Fibroblast of lung (primary cell): ENCODE results near the gene CA6. TPM values are rescaled to one million over a fixed set of nuclear protein-coding genes. Genes with fewer than 3 reads are reported as not detected.
A peak's percentile ranks its signal among the peaks of the same experiment; 100 is the strongest.

Experiments
- DNase-seq, 2 donors: peaks; one replicate each; pipeline versions ENCODE4 v3.0.0 to v3.0.0-alpha.2; 2010; ENCODE audit warnings: low read depth in 2 of 2
- H2AFZ ChIP-seq: 2 replicates; pipeline ENCODE4 v1.5.1; 2012; ENCODE audit warnings: low read length, control low read depth, inconsistent platforms
- H3K27ac ChIP-seq: 2 replicates; pipeline ENCODE4 v1.5.1; 2011; ENCODE audit warnings: low read length, control low read depth; ENCODE audit not compliant: insufficient read depth
- H3K27me3 ChIP-seq: 2 replicates; pipeline ENCODE4 v1.5.1; 2011; ENCODE audit warnings: mild to moderate bottlenecking, low read length; ENCODE audit not compliant: control insufficient read depth, insufficient read depth
- H3K36me3 ChIP-seq: 2 replicates; pipeline ENCODE4 v1.5.1; 2011; ENCODE audit warnings: low read length; ENCODE audit not compliant: control insufficient read depth, insufficient read depth
- H3K4me1 ChIP-seq: 2 replicates; pipeline ENCODE4 v1.5.1; 2011; ENCODE audit warnings: low read length; ENCODE audit not compliant: control insufficient read depth, insufficient read depth; ENCODE audit errors: extremely low read depth
- H3K4me2 ChIP-seq: 2 replicates; pipeline ENCODE4 v1.5.1; 2011; ENCODE audit warnings: low read length, control low read depth; ENCODE audit not compliant: insufficient read depth; ENCODE audit errors: extremely low read depth
- H3K4me3 ChIP-seq, 4 experiments: fragments of 200-600 bp in 1 of 4; sonication (generic) in 1 of 4; replicated peaks in 1 of 4; 2 replicates each; pipeline ENCODE4 v1.5.1; 2011 to 2016; ENCODE audit warnings: low read length in 4 of 4, low read depth in 3 of 4, mild to moderate bottlenecking in 3 of 4, control low read depth in 2 of 4, inconsistent platforms in 1 of 4, mixed read lengths in 1 of 4; ENCODE audit not compliant: insufficient read depth in 1 of 4; ENCODE audit errors: control extremely low read depth in 1 of 4
- H3K79me2 ChIP-seq: 2 replicates; pipeline ENCODE4 v1.5.1; 2012; ENCODE audit warnings: mild to moderate bottlenecking, low read length, inconsistent platforms; ENCODE audit not compliant: control insufficient read depth, insufficient read depth
- H3K9ac ChIP-seq: 2 replicates; pipeline ENCODE4 v1.5.1; 2011; ENCODE audit warnings: mild to moderate bottlenecking, low read length, control low read depth; ENCODE audit not compliant: insufficient read depth
- H3K9me3 ChIP-seq: 2 replicates; pipeline ENCODE4 v1.5.1; 2012; ENCODE audit warnings: low read depth, low read length; ENCODE audit not compliant: control insufficient read depth, insufficient read depth
- H4K20me1 ChIP-seq: 2 replicates; pipeline ENCODE4 v1.5.1; 2011; ENCODE audit warnings: low read length; ENCODE audit not compliant: control insufficient read depth, insufficient read depth; ENCODE audit errors: extremely low read depth
- EZH2 ChIP-seq: IDR thresholded peaks from 2 replicates; pipeline ENCODE4 v1.5.1; 2012; ENCODE audit warnings: low read length, control low read depth, mild to moderate bottlenecking; ENCODE audit errors: missing control alignments
- polyA plus RNA-seq, 2 donors: library from polyadenylated mRNA; depleted of rRNA in 1 of 2; stranded (reverse) in 1 of 2; unstranded in 1 of 2; fragments of >200 nt; gene quantifications; 2 replicates each; pipeline ENCODE4 v1.2.1, GENCODE V29; 2011 to 2012; ENCODE audit warnings: missing spikeins in 1 of 2
- total RNA-seq: library from RNA; depleted of rRNA; stranded (reverse); fragments of >200 nt; gene quantifications from 2 replicates; pipeline ENCODE4 v1.2.1, GENCODE V29; 2014
- TF ChIP-seq, protein P1 (sequence below), 2 donors: IDR thresholded peaks in 1 of 2; conservative IDR thresholded peaks in 1 of 2; 1 replicate in 1 of 2; 2 replicates in 1 of 2; pipeline ENCODE4 v1.5.1; 2011 to 2012; ENCODE audit warnings: low read length in 2 of 2, control low read depth in 1 of 2, inconsistent platforms in 1 of 2, low read depth in 1 of 2, mild to moderate bottlenecking in 1 of 2

The CA6 gene
- total and polyA plus RNA-seq, 2 donors (not counting 1 experiment from before 2014, with no cell fraction given), result not detected

DNA sequence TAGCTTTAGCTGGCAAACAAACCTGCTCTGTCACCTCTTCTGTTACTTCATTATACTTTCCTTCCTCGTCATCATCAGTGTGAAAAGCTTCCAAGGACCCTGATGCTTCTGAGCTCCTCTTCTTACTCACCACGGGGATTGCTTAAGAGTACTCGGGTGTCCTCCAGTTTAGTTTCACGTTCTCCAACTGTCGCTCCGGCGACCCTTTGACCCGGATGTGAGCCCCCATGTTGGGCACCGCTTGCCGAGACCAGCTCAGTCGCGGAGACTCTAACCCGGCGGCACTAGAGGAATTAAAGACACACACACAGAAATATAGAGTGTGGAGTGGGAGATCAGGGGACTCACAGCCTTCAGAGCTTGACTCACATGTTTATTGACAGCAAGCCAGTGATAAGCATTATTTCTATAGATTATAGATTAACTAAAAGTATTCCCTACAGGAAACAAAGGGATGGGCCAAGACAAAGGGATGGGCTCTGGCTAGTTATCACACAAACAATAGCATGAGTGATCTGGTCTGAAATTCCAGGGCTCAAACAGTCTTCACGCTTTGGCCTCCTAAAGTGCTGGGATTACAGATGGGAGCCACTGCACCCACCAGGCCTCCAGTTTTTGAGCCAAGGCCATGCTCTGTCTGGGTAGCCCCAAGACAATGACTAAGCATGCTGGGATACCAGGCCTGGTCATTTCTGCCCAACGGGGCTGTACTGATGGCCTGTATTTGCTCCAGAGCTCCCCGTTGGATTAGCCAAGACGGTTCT is 37.1 kb upstream of the CA6 start:
- no peak overlapping the region for H3K27ac ChIP-seq
- H3K9me3 ChIP-seq, result no peaks in the 10 kb centered on the region
- H3K4me3 ChIP-seq, result no peak overlapping the region
- H3K9ac ChIP-seq, result no peak overlapping the region
- H3K4me2 ChIP-seq, result no peak overlapping the region
- H3K4me1 ChIP-seq, result peaks cover 10% of the 10 kb centered on the region
- H2AFZ ChIP-seq, result no peak overlapping the region
- no peaks in the 10 kb centered on the region for H3K36me3 ChIP-seq
- TF ChIP-seq, protein P1, sequence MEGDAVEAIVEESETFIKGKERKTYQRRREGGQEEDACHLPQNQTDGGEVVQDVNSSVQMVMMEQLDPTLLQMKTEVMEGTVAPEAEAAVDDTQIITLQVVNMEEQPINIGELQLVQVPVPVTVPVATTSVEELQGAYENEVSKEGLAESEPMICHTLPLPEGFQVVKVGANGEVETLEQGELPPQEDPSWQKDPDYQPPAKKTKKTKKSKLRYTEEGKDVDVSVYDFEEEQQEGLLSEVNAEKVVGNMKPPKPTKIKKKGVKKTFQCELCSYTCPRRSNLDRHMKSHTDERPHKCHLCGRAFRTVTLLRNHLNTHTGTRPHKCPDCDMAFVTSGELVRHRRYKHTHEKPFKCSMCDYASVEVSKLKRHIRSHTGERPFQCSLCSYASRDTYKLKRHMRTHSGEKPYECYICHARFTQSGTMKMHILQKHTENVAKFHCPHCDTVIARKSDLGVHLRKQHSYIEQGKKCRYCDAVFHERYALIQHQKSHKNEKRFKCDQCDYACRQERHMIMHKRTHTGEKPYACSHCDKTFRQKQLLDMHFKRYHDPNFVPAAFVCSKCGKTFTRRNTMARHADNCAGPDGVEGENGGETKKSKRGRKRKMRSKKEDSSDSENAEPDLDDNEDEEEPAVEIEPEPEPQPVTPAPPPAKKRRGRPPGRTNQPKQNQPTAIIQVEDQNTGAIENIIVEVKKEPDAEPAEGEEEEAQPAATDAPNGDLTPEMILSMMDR (conservative IDR thresholded peaks at IDR 0.05 in 1 of 2, IDR thresholded peaks at IDR 0.05 in 1 of 2; ENCODE audit: low read depth in 1 of 2, low read length in 2 of 2), result no peak
- TF ChIP-seq EZH2, result no peak
- peak in 1 of 2 donors; percentile 30 for DNase-seq
- no peaks in the 10 kb centered on the region for H3K27me3 ChIP-seq
- no peaks in the 10 kb centered on the region for H4K20me1 ChIP-seq
- no peaks in the 10 kb centered on the region for H3K79me2 ChIP-seq

DNA sequence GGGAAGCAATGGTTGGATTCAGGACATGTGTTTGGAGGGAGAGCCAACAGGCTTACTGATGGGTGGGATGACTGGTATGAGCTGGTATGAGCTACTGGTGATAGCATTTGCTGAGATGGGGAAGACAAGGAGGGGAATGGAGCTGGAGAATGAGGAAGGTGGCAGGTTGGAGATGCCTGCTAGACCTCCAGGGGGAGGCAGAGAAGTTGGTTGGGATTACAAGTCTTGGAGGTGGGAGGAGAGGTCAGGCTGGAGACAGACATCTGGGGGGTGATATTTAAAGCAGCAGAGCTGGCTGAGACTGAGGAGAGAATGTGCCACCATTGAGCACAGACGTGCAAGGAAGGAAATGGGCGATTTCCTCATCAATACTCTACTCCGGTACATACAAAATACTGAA is 35.3 kb upstream of the CA6 start:
- Histone ChIP-seq H3K4me3 (no peak overlapping the region), H3K9me3 (no peaks in the 10 kb centered on the region), H4K20me1 (no peaks in the 10 kb centered on the region), H3K36me3 (no peaks in the 10 kb centered on the region), H3K27me3 (no peaks in the 10 kb centered on the region), H2AFZ (no peak overlapping the region), H3K4me2 (no peak overlapping the region), H3K9ac (no peak overlapping the region), H3K27ac (no peak overlapping the region), H3K4me1 (peaks cover 2% of the 10 kb centered on the region), H3K79me2 (no peaks in the 10 kb centered on the region)
- DNase-seq, result no peak
- TF ChIP-seq EZH2, result no peak
- TF ChIP-seq, protein P1 (conservative IDR thresholded peaks at IDR 0.05 in 1 of 2, IDR thresholded peaks at IDR 0.05 in 1 of 2; ENCODE audit: low read depth in 1 of 2, low read length in 2 of 2), result no peak

DNA sequence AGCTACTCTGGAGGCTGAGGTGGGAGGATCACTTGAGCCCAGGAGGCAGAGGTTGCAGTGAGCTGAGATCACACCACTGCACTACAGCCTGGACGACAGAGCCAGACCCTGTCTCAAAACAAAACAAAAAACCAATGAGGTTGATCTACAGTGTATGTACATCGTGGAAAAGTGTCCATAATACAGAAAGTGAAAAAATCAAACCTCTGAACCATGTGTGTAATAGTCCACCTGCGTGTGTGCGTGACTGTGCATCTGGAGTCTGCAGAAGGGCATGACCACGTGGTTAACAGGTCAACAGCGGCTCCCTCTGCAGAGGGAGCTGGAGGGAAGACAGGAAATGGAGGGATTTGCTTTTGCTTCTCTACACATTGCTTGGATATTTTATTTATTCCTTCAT is 34.8 kb upstream of the CA6 start:
- H3K4me2 ChIP-seq, result no peak overlapping the region
- H3K9ac ChIP-seq, result no peak overlapping the region
- no peaks in the 10 kb centered on the region for H3K4me1 ChIP-seq
- no peaks in the 10 kb centered on the region for H3K79me2 ChIP-seq
- H2AFZ ChIP-seq, result no peak overlapping the region
- peak in 1 of 2 donors; percentile 42 for DNase-seq
- no peaks in the 10 kb centered on the region for H3K36me3 ChIP-seq
- no peaks in the 10 kb centered on the region for H3K27me3 ChIP-seq
- H3K27ac ChIP-seq, result no peak overlapping the region
- no peak overlapping the region for H3K4me3 ChIP-seq
- H3K9me3 ChIP-seq, result no peaks in the 10 kb centered on the region
- TF ChIP-seq, protein P1 (conservative IDR thresholded peaks at IDR 0.05 in 1 of 2, IDR thresholded peaks at IDR 0.05 in 1 of 2; ENCODE audit: low read depth in 1 of 2, low read length in 2 of 2), result no peak
- no peak for TF ChIP-seq EZH2
- no peaks in the 10 kb centered on the region for H4K20me1 ChIP-seq
